NCI-H2171 (cell line): ENCODE measurements around the gene CBLN2.
A peak's percentile ranks its signal among the peaks of the same experiment; 100 is the strongest.

ENCODE experiments used
- DNase-seq: peaks from one replicate; lab custom pipeline; 2025; lab: John Stamatoyannopoulos, UW

CBLN2 gene

DNA sequence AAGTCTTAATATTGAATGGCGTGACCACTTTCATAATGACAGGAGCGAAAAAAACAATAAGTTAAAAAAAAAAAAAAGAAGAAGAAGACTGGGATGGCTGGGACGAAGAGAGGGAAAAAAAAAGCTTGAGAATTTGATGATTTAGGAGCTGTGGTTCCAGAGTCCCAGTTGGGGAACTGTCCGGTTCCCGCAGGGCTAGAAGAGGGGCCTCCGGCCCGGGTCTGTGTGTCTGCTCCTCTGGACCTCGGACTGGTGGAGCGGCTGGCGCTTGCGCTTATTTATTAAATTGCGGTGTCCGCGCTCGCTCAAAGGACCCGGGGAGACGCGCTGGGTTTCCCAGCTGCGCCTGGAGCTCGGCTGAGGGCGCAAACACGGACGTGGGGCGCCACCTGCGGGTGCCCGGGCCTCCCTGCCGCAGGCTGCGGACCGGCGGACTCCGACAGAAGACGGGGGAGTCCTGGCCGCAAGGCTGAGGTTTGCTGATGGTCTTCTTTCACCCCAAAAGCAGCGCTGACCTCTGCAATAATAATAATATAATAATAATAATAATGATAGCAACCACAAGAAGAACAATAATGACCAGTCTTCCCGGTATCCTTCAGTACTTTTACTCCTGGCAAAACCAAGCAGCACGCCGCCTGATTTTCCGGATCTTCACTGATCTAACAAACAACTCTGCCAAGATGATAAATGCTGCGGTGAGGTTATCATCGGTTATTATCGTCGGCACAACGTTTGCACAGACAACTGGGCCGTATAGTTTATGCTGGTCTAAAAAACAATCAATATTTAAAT is at the start of gene CBLN2:
TSS of gene CBLN2 (minus strand) at position 251 of the 795 bp plus-strand sequence. CDS start 2,182 bp downstream, outside the sequence.
- DNase-seq, result peak; percentile 21

DNA sequence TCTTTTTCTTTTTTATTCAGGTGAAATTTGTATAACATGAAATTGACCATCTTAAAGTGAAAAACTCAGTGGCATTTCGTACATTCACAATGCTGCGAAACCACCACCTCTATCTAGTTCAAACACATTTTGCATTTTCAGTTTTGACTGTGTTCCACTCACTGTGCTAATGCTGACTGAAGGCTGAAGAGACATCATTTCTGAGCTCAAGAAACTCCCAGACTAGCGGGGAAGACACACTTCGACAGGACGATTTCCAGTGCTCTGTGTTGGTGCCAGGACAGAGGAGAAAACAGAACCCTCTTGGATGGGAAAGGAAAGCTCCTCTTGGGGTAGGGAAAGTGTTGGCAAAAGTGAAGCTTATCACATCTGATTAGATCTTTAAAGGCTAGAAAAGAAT is 44.2 kb upstream of the CBLN2 start:
- DNase-seq, result no peak

DNA sequence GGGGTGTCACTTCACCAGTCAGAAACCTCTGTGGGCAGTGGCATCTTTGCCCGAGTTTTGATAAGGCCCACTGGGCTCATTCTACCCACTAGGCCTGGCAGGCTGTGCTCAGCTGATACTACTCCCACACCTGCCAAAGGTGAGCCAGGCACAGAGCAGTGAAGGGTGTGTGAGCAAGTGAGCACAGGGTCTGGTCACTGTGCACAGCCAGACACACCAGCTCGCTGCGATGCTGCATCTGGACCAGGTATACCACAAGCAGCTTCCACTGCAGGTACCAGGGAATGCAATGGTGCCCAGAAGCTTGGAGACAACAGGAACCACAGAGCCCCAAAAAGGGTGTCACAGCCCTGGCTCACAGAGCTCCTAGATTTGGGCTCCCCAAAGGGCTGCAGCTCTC is 40.6 kb upstream of the CBLN2 start:
- DNase-seq, result no peak

DNA sequence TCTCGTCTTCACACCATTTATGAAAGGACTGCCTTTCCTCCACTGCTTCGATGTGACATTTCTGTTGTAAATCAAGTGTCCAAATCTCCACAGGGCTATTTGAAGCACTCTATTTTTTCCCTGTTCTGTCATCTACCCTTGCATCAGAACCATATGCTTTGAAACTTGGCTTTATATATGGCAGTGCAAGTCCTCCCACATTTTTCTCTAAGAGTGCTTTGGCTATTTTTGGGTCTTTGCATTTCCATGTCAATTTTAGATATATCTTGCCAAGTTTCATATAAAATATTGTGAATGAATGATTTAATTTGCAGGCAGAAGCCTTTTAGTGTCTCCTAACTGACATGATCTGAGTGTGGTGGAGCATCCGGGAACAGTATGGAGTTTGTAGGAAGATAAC is 37.8 kb upstream of the CBLN2 start:
- no peak for DNase-seq

DNA sequence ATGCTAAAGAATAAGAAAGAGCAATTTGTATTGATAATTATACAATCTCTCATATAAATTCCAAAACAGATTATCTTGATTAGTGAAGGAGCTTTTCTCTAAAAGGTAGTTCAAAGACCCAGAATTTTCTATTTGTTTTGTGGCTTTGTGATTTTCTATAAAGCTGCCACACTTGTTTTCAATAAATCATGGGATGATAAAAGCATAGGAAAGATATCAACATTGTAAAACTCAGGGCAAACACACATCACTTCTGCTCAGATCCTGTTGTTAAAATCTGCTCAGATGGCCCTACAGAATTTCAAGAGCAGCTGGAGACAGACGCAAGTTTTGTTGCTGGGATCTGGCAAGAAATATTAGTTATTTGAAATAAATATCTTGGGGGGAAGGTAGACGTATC is 28.8 kb upstream of the CBLN2 start:
- no peak for DNase-seq

DNA sequence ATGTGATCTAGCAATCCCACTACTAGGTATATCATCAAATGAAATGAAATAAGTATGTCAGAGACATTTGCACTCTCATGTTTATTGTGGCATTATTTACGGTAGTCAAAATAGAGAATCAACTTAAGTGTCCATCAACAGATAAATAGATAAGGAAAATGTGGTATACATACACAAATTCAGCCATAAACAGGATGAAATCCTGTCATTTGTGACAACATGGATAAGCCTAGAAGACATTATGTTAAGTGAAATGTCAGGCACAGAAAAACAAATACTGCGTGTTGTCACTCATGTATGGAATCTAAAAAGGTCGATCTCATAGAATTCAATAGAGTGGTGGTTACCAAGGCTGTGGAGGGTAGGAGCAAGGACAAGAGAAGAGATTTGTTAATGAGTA is 22.1 kb upstream of the CBLN2 start:
- no peak for DNase-seq

DNA sequence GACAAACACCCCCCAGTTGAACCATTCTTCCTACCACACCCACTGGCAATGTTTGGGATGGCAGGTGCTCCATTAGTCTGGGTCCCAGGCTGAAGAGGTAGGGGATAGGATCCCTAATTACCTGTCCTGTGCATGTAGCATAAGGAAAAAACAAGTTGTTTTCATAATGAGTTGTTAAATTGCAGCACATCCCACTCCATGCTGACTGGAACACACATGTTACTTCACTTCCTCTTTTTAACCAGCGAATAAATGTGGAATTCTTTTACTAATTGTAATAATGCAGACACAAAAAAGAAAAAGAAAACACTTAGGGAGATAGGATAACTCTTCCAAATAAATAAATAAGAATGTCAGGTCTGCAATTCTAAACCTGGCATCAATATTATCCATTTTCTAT is 11.8 kb upstream of the CBLN2 start:
- no peak for DNase-seq

DNA sequence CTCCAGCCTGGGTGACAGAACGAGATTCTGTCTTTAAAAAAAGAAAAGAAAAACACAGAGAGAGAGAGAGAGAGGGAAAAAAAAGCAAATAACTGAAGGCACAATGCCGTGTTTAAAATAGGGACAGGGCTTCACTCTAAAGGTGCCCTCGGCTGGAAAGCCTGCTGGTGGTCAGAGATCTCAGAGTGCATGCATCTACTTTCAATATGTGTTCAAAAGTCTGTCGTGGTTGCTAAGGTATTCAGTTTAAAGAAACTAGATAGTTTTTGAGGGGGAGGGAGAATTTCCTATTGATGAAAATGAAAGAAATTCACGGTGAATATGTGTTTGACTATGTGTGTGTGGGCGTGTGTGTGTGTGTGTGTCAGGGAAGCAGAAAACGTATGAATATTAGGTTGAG is 11.0 kb upstream of the CBLN2 start:
- DNase-seq, result no peak

DNA sequence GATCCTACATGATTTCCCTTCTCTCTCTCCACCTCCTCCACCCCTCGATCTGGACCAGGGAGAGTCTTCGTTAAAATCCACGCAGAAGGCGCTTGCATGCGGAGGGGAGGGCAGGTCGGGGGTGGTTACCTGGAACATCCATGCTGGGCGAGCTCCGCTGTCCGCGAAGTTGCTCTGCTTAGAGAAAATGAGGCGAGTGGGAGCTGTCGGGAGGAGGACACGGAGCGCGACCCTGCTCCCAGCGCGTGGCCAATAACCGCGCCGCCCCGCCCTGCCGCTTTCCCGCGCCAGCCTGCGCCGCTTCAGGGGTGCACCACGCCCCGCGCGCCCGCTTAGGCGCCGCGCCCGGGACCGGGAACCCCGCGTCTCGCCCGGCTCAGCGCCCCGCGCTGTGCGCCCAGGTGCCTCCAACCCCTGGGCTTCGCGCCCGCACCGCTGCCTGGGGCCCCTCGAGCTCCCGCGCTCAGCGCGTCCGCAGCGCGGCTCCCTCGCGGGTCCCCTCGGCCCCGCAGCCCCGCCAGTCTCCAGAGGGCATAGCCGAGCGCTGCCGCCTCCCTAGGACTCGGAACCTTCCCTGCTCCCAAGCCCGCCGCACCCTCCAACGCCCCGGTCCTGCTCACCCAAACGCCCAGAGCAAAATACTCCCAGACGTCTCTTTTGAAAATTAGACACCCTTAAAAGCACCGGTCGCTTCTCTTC is 636 bp downstream of the CBLN2 start:
- DNase-seq, result no peak

DNA sequence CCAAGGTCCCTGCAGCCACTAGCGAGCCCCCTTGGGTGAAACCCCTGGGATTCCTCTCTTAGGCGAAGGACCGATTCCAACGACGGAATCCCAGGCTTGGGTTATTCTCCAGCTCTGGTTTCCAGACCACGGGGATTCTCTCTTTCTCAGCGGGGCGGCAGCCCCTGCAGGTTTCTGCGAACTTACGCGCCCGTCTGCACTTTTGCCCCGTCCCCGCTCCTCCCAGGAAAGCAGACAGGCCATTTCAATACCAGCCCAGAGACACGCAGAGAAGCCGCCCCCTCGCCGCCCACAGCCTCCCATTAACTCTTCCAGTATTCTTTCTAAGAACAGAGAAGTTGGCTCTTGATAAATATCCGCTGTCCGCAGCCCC is 1.2 kb downstream of the CBLN2 start:
- DNase-seq, result no peak

DNA sequence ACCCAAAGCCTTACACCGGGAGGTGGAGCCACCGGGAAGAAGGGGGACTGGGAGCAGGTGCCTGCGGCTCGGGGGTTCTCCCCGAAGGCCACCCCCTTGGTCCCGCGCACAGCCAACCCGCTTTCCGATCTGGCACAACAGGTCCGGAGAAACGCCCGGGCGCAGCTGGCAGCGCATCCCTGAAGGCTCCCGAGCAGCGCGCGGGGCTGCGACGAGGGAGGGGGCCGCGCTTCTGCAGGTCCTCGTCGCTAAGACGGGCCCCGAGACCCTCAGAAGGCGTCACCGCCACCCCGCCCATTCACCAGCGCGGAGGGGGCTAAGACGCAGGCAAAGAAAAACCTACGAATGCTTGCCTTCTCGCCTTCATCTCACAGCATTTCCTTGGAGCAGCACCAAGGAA is 1.8 kb downstream of the CBLN2 start:
- no peak for DNase-seq

DNA sequence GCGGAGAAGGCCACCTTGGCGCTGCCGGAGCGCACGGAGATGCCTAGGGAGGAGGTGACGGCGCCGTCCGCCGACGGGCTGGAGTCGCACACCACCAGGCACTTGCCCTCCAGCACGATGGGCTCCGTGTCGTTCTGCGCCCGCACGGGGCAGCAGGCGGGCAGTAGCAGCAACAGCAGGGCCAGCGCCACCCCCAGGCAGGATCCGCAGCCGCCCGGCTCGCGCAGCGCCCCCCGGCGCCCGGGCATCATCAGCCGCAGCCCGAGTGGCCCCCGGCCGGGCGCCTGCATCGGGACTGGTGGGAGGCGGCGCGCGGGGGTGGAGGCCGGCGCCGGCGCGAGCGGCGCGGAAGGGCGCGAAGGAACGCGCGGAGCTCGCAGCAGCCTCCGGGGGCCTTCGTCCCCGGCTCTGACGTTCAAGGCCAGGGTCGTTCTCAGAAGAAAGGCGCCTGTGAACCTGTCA is 2.2 kb downstream of the CBLN2 start:
- no peak for DNase-seq

DNA sequence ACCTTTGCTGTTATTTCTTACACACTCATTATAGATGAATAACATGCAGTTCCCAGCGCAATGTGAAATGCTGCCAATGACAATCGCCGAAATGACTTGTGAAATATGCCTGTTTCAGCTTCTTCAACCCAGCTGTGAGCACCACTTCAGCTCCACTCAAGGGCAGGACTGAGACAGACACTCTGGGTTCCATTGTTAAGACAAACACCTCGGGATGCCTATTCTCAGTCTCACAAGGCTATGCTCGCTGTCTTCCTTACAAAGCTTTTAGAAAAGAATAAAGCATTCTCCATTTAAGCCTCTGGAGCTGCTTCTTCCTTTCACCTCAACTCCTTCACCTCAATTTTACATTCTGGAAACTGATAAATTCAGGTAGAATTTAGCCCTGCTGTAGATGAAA is 4.2 kb downstream of the CBLN2 start:
- no peak for DNase-seq

DNA sequence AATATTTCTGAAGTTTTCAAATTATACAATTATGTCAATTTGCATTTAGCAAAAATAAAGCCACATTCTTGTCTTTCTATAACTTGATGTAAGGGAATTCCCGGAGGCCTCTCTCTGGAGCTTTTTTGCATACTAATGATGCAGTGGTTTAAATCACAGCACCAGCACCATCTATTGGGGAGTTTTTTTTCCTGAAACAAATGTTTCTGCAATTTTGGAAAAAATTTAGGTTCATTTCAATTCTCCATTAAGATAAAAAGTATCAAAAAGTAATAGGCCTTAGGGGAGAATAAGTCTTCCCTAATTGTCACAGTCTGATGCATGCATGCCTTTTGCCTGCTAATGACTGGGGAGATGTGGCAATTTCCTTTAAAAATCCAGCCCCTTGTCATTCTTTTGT is 13.5 kb downstream of the CBLN2 start:
- DNase-seq, result no peak

DNA sequence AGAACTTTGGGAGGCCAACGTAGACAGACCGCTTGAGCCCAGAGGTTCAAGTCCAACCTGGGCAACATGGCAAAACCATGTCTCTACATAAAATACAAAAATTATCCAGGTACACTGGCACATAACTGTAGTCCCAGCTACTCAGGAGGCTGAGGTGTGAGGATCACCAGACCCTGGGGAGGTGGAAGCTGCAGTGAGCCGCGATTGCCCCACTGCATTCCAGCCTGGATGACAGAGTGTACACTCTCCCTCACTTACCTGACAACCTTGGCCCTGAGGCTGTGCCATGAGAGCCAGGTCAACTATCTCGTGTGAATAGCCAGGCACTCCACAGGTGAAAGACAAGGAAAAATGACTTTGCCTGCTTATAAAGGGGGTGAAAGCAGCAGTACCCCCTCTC is 39.3 kb downstream of the CBLN2 start:
- DNase-seq, result no peak

DNA sequence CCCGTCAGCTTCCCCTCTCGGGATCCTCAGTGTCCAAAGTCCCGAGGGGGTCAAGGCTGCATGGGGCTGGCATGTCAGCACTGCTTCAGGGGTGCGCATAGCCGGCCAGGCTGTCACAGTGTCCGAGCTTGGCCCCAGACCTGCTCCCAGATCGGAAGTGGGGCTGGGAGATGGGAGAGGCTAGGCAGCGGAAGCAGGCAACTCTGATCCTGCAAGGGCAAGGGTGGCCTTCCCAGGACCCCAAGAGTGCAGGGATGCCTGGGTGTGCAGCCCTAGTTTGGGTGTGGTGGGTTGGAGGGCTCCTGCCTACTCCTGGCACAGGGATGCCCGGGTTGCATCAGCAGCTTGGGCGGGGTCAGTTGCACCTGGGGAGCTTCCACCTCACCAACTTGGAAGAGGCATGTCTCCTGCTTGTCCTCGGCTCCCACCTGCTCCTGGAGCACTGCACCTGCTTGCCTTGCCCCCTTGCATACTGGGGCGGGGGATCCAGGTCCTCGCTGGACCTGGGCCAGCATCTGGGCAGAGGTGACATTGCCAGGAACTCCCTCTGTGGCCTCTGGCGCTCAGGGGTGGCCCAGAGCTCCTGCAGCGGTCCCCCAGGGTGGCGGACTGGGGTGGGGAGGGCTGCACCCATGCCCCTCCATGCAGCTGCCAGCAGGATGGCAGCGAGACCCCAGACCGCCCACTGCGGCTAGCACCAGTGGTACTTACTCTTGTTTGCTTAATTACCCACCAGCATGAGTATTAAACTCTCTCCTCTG is 41.3 kb downstream of the CBLN2 start:
- DNase-seq, result no peak

DNA sequence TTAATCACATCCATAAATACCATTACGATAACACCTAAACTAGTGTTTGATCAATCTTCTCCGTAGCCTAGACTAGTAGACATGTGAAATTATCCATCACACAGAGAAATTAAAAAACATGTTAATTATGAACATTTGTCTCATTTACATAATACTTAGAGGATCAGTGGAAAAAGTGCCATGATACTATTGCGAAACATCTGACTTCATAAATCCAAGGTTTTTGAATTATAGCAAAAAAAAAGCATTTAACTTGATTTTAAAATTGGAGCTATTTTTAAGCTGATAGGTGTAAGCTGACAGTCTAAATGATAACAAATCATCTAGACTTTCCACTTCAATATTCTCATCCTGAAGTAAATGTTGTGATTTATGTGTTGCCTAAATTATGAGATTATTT is 51.6 kb downstream of the CBLN2 start:
- DNase-seq, result no peak
